BLaER1 treated with 17β-estradiol and CSF1 and Interleukin-3, amounts not matched to agents 10 nM and 100 nM (cell line): ENCODE results near the gene NAV2.

ENCODE experiments used
- H3K27ac ChIP-seq, 11 experiments: shearing (Covaris generic); formaldehyde crosslinking; 2 replicates each; pipeline ENCODE4 v1.8.1; 2022
- H3K27me3 ChIP-seq, 11 experiments: shearing (Covaris generic); formaldehyde crosslinking; 2 replicates each; pipeline ENCODE4 v1.8.1; 2022
- H3K36me3 ChIP-seq, 11 experiments: shearing (Covaris generic); formaldehyde crosslinking; 2 replicates each; pipeline ENCODE4 v1.8.1; 2022
- H3K4me1 ChIP-seq, 10 experiments: shearing (Covaris generic); formaldehyde crosslinking; 2 replicates each; pipeline ENCODE4 v1.8.1; 2022
- H3K4me2 ChIP-seq, 11 experiments: shearing (Covaris generic); formaldehyde crosslinking; 2 replicates each; pipeline ENCODE4 v1.8.1; 2022
- H3K4me3 ChIP-seq, 10 experiments: shearing (Covaris generic); formaldehyde crosslinking; 2 replicates each; pipeline ENCODE4 v1.8.1; 2022
- H3K9ac ChIP-seq, 11 experiments: shearing (Covaris generic); formaldehyde crosslinking; 2 replicates each; pipeline ENCODE4 v1.8.1; 2022
- H3K9me3 ChIP-seq, 11 experiments: shearing (Covaris generic); formaldehyde crosslinking; replicated peaks in 1 of 11; 2 replicates each; pipeline ENCODE4 v1.8.1; 2022
- H4K20me1 ChIP-seq, 11 experiments: shearing (Covaris generic); formaldehyde crosslinking; 2 replicates each; pipeline ENCODE4 v1.8.1; 2022
- Cebpa-rat ChIP-seq, 11 experiments: shearing (Covaris generic); IDR thresholded peaks; 2 replicates each; pipeline ENCODE4 v1.8.1; 2022

NAV2 gene

DNA sequence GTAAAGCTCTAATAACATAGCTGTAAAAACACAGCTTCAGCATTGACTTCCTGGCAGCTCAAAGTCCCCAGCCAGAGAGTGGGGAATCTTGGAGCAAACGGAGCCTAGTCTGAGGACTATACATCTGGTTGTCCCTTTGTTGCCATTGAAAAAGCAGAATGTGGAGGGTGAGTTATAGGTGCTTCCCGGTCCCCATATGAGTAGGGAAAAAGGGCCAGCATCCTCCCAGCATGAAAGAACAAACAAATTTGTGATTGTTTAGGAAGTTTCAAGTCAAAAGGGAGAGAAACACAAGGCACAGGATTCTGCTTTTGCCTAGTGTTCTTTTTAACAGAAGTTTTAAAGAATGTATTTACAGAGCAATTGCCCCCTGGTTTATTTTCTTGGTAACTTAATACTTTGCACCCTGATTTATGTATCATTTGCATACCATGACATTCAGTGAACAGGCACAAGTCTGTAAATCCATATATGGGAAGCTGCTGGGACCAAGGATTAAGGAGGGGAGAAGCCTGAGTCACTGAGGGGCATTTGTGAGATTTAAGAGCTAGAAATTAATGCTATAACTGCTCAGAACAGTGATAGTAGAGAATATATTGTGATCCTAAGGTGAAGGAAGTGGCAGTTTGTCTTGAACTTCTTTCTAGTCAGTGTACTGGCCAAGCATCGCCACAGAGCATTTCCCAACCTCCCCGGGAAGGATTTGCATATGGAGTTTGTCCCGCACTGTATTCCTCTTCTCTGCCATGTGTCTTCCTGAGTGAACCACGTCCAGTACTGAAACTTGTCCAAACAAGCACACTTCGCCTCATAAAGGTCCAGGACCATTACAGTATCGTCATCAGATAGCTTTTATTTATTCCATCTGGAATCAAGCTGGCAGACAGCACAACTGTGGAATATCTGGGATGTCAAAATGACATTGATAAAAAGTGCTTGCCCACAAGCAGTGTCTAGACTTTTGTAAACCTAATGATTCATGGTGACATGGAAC is 344.6 kb downstream of the NAV2 start:
- H3K36me3 ChIP-seq: no peaks in the 10 kb centered on the region
- no peak overlapping the region for H3K27ac ChIP-seq
- TF ChIP-seq Cebpa-rat (IDR thresholded peaks at IDR 0.05): no peak
- no peaks in the 10 kb centered on the region for H3K4me1 ChIP-seq
- H3K9me3 ChIP-seq: no peaks in the 10 kb centered on the region
- no peak overlapping the region for H3K4me2 ChIP-seq
- H4K20me1 ChIP-seq: no peaks in the 10 kb centered on the region
- H3K4me3 ChIP-seq: no peak overlapping the region
- no peak overlapping the region for H3K9ac ChIP-seq
- no peaks in the 10 kb centered on the region for H3K27me3 ChIP-seq

DNA sequence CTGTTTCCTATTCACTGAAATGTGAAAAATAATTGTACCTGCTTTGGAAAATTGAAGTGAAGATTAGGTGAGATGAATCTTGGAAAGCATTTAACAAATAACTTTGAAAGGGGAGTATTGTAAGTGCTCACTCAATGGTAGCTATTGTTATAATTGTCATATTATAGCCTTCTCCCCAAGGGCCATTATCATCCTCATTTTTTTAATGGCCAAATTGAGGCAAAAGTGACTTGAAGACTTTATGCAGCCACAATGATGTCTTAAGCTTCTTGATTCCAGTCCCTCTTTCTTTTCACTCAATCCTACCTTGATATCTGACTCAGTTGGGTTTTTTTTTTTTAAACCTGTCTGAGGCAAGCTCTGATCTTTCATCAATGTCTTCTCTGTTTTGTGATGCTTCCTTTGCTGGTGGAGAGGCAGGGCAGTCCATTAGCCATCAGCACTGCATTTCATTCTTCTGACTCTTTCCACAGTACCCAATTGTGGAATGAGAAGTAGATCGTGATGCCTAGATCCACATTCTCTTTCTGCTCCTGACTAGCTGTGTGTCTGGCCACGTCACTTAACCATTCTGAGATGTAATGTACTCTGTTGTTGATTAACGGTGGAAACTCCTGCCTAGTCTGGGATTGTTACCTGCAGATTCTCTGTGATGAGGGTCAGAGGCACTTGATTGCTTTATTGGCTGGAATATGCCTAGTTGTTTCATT is 346.3 kb downstream of the NAV2 start:
- Histone ChIP-seq H4K20me1 (no peaks in the 10 kb centered on the region), H3K4me2 (no peak overlapping the region), H3K4me1 (no peaks in the 10 kb centered on the region), H3K9me3 (no peaks in the 10 kb centered on the region), H3K36me3 (no peaks in the 10 kb centered on the region), H3K27me3 (no peaks in the 10 kb centered on the region), H3K27ac (no peak overlapping the region), H3K9ac (no peak overlapping the region), H3K4me3 (no peak overlapping the region)
- no peak for TF ChIP-seq Cebpa-rat (IDR thresholded peaks at IDR 0.05)

DNA sequence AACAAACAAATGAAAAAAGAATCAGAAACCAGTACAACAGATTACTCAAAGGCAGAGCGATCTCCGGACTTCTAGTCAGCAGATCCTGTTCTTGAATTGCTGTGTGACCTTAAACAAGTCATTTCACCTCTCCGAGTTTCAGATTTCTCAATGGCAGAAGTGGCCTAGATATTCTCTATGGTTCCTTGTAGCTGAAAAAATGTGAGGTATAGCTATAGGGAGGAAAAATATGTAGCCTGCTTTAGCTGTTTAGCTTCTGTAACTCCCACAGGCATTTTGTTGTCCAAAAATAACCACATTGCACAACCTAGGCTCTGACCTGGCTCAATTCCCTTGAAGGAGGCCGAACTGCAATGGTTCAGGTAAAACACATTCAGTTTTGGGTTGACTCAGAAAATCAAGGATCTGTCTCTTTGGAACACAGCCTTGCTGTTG is 347.0 kb downstream of the NAV2 start:
- TF ChIP-seq Cebpa-rat (IDR thresholded peaks at IDR 0.05): no peak
- Histone ChIP-seq H3K27ac (no peak overlapping the region), H3K4me1 (no peaks in the 10 kb centered on the region), H3K36me3 (no peaks in the 10 kb centered on the region), H4K20me1 (no peaks in the 10 kb centered on the region), H3K27me3 (no peaks in the 10 kb centered on the region), H3K9ac (no peak overlapping the region), H3K9me3 (no peaks in the 10 kb centered on the region), H3K4me3 (no peak overlapping the region), H3K4me2 (no peak overlapping the region)

DNA sequence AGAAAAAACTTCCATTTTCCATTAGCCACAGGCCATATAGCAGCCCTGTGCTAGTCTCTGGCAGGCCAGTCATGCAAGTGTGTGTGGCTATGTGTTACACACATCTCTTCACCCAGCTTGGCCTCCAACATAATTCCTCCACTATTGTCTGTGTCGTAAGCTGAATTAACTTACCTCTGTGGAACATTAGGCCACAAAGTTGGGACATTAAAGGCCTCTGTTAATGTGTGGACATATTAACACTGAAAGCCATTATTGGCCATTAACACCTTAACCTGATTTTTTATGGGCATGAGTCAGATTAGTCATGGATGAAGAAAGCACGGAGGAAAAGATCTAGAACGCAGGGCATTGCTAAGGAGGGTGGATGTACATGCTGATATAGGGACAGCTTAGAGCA is 347.5 kb downstream of the NAV2 start:
- Histone ChIP-seq H4K20me1 (no peaks in the 10 kb centered on the region), H3K9me3 (no peaks in the 10 kb centered on the region), H3K4me3 (no peak overlapping the region), H3K4me2 (no peak overlapping the region), H3K4me1 (no peaks in the 10 kb centered on the region), H3K9ac (no peak overlapping the region), H3K36me3 (no peaks in the 10 kb centered on the region), H3K27ac (no peak overlapping the region), H3K27me3 (no peaks in the 10 kb centered on the region)
- no peak for TF ChIP-seq Cebpa-rat (IDR thresholded peaks at IDR 0.05)

DNA sequence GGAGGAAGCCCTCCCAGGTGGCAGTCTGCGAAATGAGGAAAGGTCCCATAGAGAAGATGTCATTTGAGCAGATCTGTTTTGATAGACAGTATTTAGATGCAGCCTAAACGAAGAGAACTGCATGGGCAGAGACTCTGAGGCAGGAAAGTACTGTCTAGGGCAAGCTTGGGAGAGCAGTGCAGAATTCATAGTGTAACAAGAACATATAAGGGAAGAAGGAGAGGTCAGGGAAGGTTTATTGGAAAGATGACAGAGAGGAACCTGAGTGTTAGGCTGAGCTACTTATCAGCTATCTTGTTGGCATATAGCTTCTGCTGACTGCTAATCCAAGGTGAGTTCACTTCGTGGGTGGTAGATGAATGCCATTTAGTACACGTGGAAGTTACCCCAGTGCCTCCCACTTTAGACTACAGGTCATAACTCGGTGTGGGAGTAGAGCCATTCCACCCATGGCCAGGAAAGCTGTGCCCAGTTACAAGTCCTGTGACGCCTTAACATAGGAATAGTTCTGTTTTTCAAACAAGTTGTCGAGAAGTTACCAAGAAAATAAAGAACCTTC is 348.1 kb downstream of the NAV2 start:
- Histone ChIP-seq H3K4me1 (no peaks in the 10 kb centered on the region), H3K36me3 (no peaks in the 10 kb centered on the region), H3K4me2 (no peak overlapping the region), H4K20me1 (no peaks in the 10 kb centered on the region), H3K9ac (no peak overlapping the region), H3K27ac (no peak overlapping the region), H3K27me3 (no peaks in the 10 kb centered on the region), H3K9me3 (no peaks in the 10 kb centered on the region), H3K4me3 (no peak overlapping the region)
- TF ChIP-seq Cebpa-rat (IDR thresholded peaks at IDR 0.05): no peak

DNA sequence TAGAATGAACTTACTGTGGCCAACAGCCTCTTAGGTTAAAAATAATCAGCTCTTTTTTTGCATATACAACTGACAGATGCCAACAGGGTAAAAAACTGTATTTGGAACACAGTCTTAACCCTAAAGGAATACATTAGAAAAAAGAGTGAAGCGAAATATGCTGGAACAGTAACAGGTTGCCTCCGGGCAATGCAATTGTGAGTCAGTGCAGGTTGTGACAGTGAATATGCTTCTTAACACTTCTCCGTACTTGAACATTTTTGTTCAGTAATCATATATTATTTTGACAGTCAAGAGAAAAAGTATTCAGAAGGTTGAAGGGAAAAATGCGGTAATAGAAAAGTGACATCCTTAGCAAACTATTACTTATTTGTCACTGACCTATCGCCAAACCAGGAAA is 349.1 kb downstream of the NAV2 start:
- Histone ChIP-seq H3K4me3 (no peak overlapping the region), H3K9ac (no peak overlapping the region), H3K9me3 (no peaks in the 10 kb centered on the region), H4K20me1 (no peaks in the 10 kb centered on the region), H3K27ac (no peak overlapping the region), H3K4me1 (no peaks in the 10 kb centered on the region), H3K4me2 (no peak overlapping the region), H3K36me3 (no peaks in the 10 kb centered on the region), H3K27me3 (no peaks in the 10 kb centered on the region)
- no peak for TF ChIP-seq Cebpa-rat (IDR thresholded peaks at IDR 0.05)

DNA sequence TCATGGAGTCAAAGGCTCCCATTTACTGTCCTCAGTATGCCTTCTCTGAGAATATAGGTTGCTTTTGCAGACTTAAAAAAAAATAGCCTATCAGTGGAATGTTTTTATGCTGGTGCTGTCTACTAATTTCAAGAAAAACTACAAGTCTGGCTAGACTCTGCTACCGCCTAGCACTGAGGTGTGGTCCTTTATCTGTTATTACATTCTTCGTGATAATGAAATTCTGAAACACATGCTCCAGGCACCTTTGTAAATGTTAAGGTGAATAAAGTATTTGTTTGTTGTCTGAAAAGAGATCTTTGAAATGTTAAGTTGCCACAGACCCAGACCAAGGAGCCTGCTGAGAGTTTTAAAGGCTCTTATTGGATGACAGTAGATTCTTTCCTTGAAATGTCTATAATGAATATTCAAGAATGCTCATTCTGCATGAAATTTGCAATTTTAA is 352.3 kb downstream of the NAV2 start:
- no peak for TF ChIP-seq Cebpa-rat (IDR thresholded peaks at IDR 0.05)
- no peak overlapping the region for H3K27ac ChIP-seq
- no peaks in the 10 kb centered on the region for H3K36me3 ChIP-seq
- H4K20me1 ChIP-seq: no peaks in the 10 kb centered on the region
- H3K4me1 ChIP-seq: no peaks in the 10 kb centered on the region
- H3K4me2 ChIP-seq: no peak overlapping the region
- no peaks in the 10 kb centered on the region for H3K27me3 ChIP-seq
- no peak overlapping the region for H3K4me3 ChIP-seq
- H3K9me3 ChIP-seq: no peaks in the 10 kb centered on the region
- H3K9ac ChIP-seq: no peak overlapping the region

DNA sequence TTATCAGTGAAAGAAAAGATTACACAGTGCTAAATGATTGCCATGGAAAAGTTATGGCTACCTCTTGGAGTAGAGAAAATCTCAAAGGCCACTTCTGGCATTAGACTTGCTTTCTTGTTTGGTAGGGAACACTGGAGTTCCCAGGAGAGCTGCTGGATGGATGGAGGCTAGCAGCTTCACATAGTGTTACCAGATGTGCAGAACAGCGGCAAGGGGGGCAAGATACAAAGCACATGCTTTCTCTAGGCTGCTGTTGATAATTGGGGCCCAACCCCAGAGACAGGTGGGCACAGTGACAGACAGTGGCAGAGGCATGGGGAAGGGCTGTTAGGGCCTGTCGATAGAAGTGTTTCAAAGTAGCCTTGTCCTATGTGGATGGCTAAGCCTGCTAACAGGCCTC is 352.8 kb downstream of the NAV2 start:
- no peaks in the 10 kb centered on the region for H3K9me3 ChIP-seq
- no peak overlapping the region for H3K9ac ChIP-seq
- H3K27me3 ChIP-seq: no peaks in the 10 kb centered on the region
- no peaks in the 10 kb centered on the region for H3K36me3 ChIP-seq
- H3K4me1 ChIP-seq: no peaks in the 10 kb centered on the region
- no peak overlapping the region for H3K4me2 ChIP-seq
- TF ChIP-seq Cebpa-rat (IDR thresholded peaks at IDR 0.05): no peak
- no peaks in the 10 kb centered on the region for H4K20me1 ChIP-seq
- H3K4me3 ChIP-seq: no peak overlapping the region
- H3K27ac ChIP-seq: no peak overlapping the region

DNA sequence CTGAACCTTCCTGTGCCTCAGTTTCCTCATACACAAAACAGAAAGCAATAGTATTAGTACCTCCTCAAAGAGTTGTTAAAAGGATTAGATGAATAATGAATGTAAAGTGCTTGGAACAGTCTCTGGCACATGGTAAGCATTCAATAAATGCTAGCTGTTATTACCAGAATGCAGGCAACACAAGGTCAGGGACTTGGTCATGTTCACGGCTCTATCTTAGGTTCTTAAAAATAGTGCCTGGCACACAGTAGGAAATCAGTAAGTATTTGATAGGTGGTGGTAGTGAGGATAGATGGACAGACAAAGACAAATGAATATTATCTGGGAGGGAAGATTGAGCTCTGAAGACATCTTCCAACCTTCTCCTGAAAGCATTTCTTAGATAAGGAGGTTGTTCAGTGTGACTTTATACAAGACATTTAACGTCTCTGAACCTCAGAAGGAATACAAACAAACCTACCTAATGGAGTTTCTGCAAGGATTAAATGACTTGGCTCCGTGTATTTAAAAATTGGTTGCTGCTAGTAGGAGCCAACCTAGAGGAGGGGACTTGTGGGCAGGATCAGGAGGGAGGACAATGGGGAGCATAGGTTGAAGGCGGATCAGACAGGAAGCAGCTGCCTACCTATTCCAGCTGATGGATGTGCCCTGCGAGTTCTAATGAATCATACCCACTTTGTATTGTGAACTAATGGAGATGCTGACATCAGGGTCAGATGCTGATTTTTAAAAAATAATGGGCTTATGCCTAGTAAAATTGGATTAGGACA is 353.6 kb downstream of the NAV2 start:
- no peaks in the 10 kb centered on the region for H3K36me3 ChIP-seq
- no peaks in the 10 kb centered on the region for H3K27me3 ChIP-seq
- no peaks in the 10 kb centered on the region for H3K4me1 ChIP-seq
- no peak overlapping the region for H3K27ac ChIP-seq
- no peaks in the 10 kb centered on the region for H3K9me3 ChIP-seq
- H3K4me3 ChIP-seq: no peak overlapping the region
- TF ChIP-seq Cebpa-rat (IDR thresholded peaks at IDR 0.05): no peak
- H3K4me2 ChIP-seq: no peak overlapping the region
- H3K9ac ChIP-seq: no peak overlapping the region
- H4K20me1 ChIP-seq: no peaks in the 10 kb centered on the region
